GM12874 (cell line): Measurements from ENCODE around the gene LIN7B.

Experiments used
- CTCF ChIP-seq: IDR thresholded peaks from 2 replicates; pipeline ENCODE4 v1.5.1; 2011; ENCODE audit warnings: low read depth, mild to moderate bottlenecking, control low read depth, low read length, moderate library complexity; ENCODE audit not compliant: insufficient read depth

The LIN7B gene

GRCh38 chr19:49148784-49149651 lies 34.8 kb downstream of the LIN7B start:
- TF ChIP-seq CTCF, result no peak

GRCh38 chr19:49149652-49150105 lies 35.5 kb downstream of the LIN7B start:
- TF ChIP-seq CTCF, result no peak

- no peak for TF ChIP-seq CTCF
Measured at GRCh38 chr19:49150106-49150943, 36.2 kb downstream of the LIN7B start.

- no peak for TF ChIP-seq CTCF
Measured at GRCh38 chr19:49150944-49151243, 36.7 kb downstream of the LIN7B start.

- TF ChIP-seq CTCF, result no peak
Measured at GRCh38 chr19:49151267-49152118, 37.3 kb downstream of the LIN7B start.

- TF ChIP-seq CTCF, result no peak
Measured at GRCh38 chr19:49152119-49152550, 38.0 kb downstream of the LIN7B start.
